GM21528 (cell line): ENCODE results near the gene SLC25A1.
"Not testable (repeated sequence)": the region's sequence is repeated elsewhere in the genome, so short reads cannot be mapped to it uniquely, and the experiment has no call there.

Experiments
- ATAC-seq: cut with Tn5 transposase; IDR thresholded peaks from one replicate; pipeline ENCODE4 v1.9.1; 2021; ENCODE audit warnings: mild to moderate bottlenecking, moderate library complexity; ENCODE audit not compliant: unreplicated experiment, low FRiP score

The SLC25A1 gene

DNA sequence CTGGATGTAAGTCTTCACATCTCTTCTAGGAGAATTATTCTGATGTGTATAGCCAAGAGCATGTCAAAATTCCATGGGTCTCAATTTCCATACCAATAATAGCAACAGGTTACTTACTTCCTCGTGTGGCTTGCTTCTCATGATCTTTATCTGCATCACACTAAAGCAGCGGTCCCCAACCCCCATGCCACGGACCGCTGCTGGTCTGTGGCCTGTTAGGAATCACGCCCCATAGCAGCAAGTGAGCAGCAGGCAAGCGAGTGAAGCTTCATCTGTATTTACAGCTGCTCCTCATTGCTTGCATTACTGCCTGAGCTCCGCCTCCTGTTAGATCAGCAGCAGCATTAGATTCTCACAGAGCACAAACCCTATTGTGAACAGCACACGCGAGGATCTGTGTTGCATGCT lies 28.9 kb upstream of the SLC25A1 start:
- ATAC-seq = no peak

DNA sequence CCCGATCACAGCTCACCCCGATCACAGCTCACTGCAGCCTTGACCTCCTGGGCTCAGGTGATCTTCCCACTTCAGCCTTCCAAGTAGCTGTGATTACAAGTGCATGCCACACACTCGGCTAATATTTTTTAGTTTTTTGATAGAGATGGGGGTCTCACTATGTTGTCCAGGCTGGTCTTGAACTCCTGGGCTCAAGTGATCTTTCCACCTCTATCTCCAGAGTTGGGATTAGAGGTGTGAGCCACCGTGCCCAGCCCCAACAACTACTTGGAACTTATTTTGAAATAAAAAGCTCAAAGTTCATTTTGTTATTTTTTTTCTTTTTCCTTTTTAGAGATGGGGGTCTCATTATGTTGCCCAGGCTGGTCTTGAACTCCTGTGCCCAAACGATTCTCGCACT lies 27.8 kb upstream of the SLC25A1 start:
- no peak for ATAC-seq

DNA sequence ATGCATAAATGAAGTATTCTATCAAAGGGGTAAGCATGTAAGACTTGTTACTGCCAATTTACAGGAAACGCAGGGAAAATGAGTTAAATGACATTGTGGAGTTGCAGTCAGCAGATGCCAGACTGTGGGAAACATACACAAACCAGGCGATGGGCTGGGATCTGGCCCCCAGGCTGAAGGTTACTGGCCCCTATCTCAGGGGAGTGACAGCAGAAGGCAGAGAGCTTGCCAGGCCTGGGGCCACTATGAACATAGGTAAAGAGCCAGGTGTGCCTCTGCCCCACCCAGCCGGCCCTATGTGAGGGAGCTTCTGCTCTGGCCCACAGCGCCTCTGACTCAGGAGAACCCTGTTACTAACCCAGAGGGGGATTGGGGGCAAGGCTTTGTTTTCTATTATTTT lies 26.1 kb upstream of the SLC25A1 start:
- ATAC-seq = no peak

DNA sequence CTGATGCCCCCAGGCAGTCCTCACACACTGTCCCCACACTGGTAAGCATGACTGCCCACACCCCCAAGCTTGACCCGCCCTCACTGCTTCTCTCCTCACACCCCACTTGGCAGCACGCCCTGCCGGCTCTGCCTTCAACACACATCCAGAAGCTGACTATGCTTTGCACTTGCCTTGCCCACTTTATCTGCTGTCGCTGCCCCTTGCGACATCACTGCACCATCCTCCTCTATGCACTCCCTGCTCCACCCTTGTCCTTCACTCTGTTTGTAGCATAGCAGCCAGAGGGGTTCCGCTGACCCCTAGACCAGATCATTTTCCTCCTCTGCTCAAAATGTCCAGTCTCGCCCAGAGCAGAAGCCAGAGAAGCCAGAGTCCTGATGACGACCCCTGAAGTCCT lies 25.3 kb upstream of the SLC25A1 start:
- ATAC-seq = no peak

DNA sequence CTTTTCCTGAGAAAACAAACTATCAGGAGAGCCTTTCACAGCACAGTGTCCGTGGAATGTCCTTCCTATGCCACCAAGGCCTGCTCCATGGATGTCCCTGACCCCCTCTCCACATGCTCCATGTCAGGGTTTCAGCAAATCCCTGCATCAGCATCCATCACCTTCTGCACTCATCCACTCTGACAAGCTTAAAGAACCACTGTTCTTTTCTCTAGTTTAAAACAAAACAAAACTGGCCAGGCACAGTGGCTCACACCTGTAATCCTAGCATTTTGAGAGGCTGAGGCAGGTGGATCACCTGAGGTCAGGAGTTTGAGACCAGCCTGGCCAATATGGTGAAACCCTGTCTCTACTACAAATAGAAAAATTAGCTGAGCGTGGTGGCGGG lies 24.3 kb upstream of the SLC25A1 start:
- ATAC-seq = not testable (repeated sequence)

GRCh38 chr22:19201869-19202798 lies 23.6 kb upstream of the SLC25A1 start:
- no peak for ATAC-seq

GRCh38 chr22:19201130-19201868 lies 22.8 kb upstream of the SLC25A1 start:
- ATAC-seq = no peak

- ATAC-seq = no peak
Observed at GRCh38 chr22:19199479-19199878, 20.9 kb upstream of the SLC25A1 start.

DNA sequence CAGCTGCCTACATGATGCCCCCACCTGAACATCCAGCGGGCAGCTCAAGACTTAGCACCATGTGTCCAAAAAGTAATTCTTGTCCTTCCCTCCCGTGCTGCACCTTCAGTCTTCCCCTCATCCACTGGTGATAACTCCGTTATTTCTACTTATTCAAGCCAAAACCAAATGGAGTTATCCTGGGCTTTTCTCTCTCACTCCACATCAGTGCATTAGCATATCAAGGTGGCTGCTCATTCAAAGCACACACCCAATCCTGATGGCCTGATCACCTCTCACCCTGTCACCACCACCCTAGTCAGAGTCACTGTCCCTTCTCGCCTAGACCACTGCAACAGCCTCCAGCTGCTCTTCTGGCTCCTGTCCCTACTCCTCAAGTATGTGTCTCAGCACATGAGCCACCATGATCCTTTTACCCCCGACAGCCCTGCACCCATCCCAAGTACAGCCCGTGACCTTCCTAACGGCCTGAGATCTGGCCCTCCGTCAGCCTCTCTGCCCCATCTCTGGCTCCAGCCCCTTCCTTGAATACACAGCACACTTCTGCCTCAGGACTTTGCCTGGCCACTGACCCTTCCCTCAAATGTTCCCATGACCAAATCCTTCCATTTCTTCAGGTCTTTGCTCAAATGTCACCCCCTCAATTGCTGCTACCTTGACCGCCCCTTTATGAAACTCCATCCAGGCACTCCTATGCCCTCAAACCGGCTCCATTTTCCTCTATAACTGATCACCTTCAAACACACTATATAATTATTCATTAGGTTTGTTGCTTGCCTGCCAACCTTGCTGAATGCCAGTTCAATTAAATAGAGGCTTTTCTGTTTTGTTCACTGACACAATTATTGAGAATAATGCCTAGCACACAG lies 19.7 kb upstream of the SLC25A1 start:
- ATAC-seq = no peak

GRCh38 chr22:19196841-19197612 lies 18.5 kb upstream of the SLC25A1 start:
- ATAC-seq = no peak

GRCh38 chr22:19195796-19196731 lies 17.5 kb upstream of the SLC25A1 start:
- ATAC-seq = no peak

DNA sequence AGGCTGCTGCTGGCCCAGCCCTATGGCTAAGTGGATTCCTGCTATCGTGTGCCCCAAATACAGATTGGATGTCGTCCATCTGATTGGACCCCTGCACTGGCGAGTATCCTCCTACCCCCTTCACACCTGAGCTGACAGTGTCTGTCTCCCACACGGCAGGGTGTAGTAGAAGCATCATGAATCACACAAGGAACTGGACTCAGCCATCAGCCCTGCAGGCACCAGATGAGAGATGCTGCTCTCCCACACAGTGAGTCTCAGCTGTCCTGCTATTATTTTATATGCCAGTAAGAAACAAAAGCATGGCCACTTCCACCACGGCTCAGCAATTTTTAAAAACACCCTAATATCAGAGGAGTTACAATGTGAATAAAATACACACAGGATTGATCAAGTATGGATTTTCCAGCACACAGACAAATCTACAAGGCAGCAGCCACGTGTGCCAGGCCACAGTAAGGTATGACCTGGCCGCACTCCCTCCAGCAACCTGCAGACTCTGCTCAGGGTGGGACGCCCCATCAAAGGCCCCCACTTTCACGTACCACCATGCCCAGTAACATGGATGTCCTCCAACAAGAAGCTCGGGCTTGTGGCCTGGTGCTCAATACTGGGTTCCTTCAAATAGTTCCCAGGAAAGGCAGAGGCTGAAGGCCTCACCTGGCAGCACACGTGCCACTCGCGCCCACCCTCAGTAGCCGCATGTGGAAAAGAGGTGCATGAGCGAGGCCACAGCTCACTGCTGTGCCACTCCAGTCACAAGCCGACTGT lies 16.4 kb upstream of the SLC25A1 start:
- ATAC-seq = no peak

GRCh38 chr22:19193879-19194278 lies 15.3 kb upstream of the SLC25A1 start:
- ATAC-seq = no peak

- no peak for ATAC-seq
Observed at GRCh38 chr22:19187716-19188563, 9.4 kb upstream of the SLC25A1 start.

DNA sequence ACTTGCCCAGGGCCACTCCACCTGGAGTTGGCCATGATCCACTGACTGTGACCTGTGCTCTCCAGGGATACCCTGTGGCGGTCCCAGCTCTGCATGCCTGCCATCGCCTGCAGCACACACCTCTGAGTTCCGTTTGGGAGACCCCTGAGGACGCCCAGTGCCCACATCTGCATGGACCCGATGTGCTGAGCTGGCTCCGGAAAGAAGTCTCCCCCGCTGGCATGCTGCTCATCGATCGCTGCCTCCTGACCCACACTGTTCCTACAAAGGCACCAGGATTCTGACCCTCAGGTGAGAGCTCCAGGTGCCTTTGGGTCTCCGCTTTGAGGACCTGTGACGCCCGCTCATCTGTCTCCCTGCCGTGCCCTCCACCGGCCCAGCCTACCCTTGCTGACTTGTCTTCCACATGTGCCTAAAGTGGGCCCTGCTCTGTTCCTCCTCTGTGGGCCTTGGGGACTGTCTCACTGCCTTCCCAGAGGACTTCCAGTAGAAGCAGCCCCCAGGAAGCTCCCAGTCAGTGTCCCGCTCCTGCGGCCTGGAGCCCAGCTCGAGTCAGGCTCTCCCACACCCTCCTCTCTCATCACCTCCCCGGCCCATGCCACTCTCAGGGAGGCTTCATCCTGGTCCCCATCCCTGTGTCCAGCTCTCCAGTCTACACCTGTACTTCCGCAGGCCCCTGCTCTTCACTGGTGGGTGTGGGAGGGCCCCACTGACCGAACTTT lies 5.9 kb upstream of the SLC25A1 start:
- ATAC-seq = no peak

GRCh38 chr22:19183216-19183615 lies 4.7 kb upstream of the SLC25A1 start:
- no peak for ATAC-seq
